Stomach smooth muscle (tissue), 2 donors: ENCODE results near the gene GPRIN2.
"Not testable (repeated sequence)": the region's sequence is repeated elsewhere in the genome, so short reads cannot be mapped to it uniquely, and the experiment has no call there.

ENCODE experiments used
- H3K27ac ChIP-seq: one replicate; pipeline ENCODE4 v1.7.0; 2013; ENCODE audit warnings: mild to moderate bottlenecking, low read length, inconsistent platforms
- H3K27me3 ChIP-seq, 2 donors: one replicate each; pipeline ENCODE4 v1.7.0; 2013; ENCODE audit warnings: low read length in 2 of 2; ENCODE audit not compliant: insufficient read depth in 2 of 2, control insufficient read depth in 1 of 2
- H3K36me3 ChIP-seq, 2 donors: one replicate each; pipeline ENCODE4 v1.7.0; 2013; ENCODE audit warnings: low read length in 2 of 2; ENCODE audit not compliant: control insufficient read depth in 2 of 2, insufficient read depth in 2 of 2
- H3K4me1 ChIP-seq: one replicate; pipeline ENCODE4 v1.7.0; 2013; ENCODE audit warnings: low read length; ENCODE audit not compliant: control insufficient read depth, insufficient read depth
- H3K4me3 ChIP-seq, 2 donors: one replicate each; pipeline ENCODE4 v1.7.0; 2013; ENCODE audit warnings: low read length in 2 of 2
- H3K9ac ChIP-seq, 2 donors: one replicate each; pipeline ENCODE4 v1.7.0; 2013; ENCODE audit warnings: low read length in 2 of 2, mild to moderate bottlenecking in 1 of 2
- H3K9me3 ChIP-seq, 2 donors: one replicate each; pipeline ENCODE4 v1.7.0; 2013; ENCODE audit warnings: low read length in 2 of 2; ENCODE audit not compliant: control insufficient read depth in 2 of 2
- donor health status: healthy.
- donor health status: Pancreatic carcinoma.

The GPRIN2 gene

DNA sequence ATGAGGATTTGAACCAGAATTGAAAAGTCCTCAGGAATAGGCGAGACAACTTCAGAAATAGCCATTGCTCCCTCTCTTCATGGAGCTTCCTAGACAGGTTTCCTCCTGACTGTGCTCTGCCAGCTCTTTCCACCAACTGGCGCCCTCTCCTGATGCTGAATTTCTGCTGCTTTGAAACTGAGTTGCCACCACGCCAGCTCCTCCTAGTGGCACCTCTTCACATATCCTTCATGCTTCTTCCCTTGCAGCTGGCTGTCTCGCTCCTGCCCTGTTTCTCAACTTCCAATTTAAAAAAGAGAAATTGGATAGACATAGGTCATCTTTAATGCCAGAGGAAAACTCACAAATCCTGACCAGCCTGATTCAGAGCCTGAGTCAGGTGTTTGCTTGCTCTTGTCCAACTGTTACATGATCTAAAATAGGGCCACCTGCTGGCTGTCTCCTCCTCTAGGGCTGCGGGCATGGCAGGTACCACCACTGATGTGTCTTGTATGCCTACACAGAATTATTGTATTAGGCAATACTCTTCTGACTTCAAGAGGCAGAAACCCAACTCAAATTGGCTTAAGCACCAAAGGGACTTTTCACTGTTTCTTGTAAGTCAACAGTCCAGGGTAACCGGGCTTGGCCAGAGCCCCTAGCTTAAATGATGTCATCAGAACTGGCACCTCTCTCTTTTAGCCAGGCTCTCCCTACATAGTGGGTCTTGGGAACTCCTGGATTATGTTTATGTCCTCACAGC, 9.3 kb upstream of the GPRIN2 start:
- not testable (repeated sequence) for H3K4me1 ChIP-seq, H3K27me3 ChIP-seq, H3K27ac ChIP-seq, H3K36me3 ChIP-seq, H3K4me3 ChIP-seq, H3K9me3 ChIP-seq, H3K9ac ChIP-seq

DNA sequence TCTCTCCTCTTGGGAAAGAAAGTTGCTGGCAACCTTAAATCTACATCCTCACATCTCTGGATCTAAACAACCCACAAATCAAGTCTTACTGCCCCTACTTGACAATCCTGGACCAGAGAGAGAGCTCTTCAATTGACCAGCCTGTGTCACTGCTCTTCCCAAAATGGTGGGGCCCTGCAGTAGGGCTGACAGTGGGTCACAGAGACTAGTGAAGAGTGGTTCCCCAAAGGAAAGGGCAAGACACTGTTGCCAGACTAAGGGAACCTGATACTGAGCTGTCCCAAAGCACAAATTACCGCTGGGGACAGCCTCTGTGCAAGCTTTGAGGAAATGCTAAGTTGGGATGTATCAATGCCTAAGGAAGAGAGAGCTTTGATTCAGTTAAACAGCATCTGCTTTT, 4.5 kb upstream of the GPRIN2 start:
- Histone ChIP-seq H3K9ac (no peak overlapping the region), H3K27ac (no peak overlapping the region), H3K27me3 (peaks cover 30 to 46% of the 10 kb centered on the region in 2 donors), H3K36me3 (no peaks in the 10 kb centered on the region), H3K9me3 (peaks cover 0 to 6% of the 10 kb centered on the region in 2 donors), H3K4me3 (no peak overlapping the region), H3K4me1 (peaks cover 13% of the 10 kb centered on the region)

DNA sequence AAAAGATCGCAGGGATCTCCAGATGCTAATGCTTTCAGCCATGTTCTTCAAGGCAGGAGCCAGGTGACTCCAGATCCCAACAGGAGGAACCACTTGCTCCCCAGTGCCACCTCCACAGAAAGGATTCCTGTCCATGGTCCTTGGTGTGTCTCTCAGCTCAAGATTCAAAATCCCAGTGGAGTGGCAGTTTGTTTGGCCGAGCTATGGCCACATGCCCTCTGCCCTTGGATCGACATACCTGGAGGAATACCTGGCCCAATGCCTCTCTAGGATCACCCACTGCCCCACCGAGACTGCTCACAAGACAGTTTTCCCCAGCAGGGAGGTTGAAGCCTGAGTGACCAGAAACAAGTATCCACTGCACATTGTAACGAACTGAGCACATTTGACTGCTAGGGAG, 3.9 kb upstream of the GPRIN2 start:
- Histone ChIP-seq H3K9ac (no peak overlapping the region), H3K27ac (no peak overlapping the region), H3K4me1 (peaks cover 19% of the 10 kb centered on the region), H3K4me3 (no peak overlapping the region), H3K27me3 (peaks cover 36 to 51% of the 10 kb centered on the region in 2 donors), H3K36me3 (no peaks in the 10 kb centered on the region), H3K9me3 (peaks cover 0 to 6% of the 10 kb centered on the region in 2 donors)

DNA sequence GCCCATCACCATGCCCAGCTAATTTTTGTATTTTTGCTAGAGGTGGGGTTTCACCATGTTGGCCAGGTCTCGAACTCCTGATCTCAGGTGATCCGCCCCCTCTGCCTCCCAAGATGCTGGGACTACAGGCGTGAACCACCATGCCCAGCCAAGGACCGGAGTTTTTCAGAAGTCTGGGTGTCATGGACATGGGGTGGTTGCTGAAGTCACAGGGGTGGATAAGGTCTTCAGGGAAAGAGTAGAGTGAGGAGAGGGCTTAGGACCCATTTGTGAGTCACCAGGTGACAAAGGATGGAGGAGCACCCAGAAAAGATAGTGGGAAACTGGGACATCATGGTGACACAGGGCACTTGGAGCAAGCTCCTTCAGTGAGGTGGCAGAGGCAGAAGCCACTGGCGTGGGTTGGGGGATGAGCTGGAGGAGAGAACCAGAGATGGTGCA, 2.8 kb upstream of the GPRIN2 start:
- Histone ChIP-seq H3K4me3 (no peak overlapping the region), H3K9me3 (peaks cover 0 to 6% of the 10 kb centered on the region in 2 donors), H3K4me1 (peaks cover 20% of the 10 kb centered on the region), H3K27ac (no peak overlapping the region), H3K9ac (peak overlapping the region in 1 of 2 donors; percentile 21), H3K27me3 (peaks cover 43 to 62% of the 10 kb centered on the region in 2 donors), H3K36me3 (no peaks in the 10 kb centered on the region)

DNA sequence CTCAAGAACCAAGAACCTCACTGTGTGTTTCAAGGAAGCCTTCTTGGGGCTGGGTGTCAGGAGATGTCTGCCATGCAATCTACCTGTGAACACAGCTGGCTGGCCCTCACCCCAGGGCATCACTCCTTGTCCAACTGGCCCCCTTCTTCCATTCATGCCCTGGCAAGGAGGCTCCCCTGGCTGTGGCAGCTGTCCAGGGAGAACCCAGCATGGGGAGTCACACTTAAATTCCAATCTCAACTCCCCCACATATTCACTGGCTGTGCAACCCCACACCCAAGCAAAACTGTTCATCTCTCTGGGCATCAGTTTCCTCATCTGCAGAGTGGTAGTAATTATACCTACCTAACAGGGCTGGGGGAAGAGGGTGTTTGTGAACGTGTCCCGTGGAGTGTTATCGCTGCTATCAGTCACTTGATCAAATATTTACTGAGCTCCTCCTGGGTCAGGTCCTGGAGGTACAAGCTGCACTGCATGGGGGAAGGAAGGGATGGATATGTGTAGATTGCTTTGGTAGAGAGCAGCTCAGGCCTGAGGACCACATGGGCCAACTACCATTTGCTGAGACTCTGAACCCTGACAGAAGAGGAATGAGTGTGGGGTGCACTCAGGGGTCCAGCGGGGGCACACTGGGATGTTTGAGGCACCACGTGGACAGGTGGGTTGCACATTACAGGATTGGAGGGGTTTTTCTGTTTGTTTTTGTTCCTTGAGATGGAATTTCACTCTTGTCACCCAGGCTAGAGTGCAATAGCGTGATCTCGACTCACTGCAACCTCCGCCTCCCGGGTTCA, 2.1 kb upstream of the GPRIN2 start:
- peaks cover 48 to 68% of the 10 kb centered on the region in 2 donors for H3K27me3 ChIP-seq
- H3K36me3 ChIP-seq = no peaks in the 10 kb centered on the region
- peak overlapping the region in 1 of 2 donors; percentile 13 for H3K9ac ChIP-seq
- H3K4me3 ChIP-seq = no peak overlapping the region
- H3K4me1 ChIP-seq = peaks cover 20% of the 10 kb centered on the region
- peaks cover 0 to 6% of the 10 kb centered on the region in 2 donors for H3K9me3 ChIP-seq
- H3K27ac ChIP-seq = no peak overlapping the region

DNA sequence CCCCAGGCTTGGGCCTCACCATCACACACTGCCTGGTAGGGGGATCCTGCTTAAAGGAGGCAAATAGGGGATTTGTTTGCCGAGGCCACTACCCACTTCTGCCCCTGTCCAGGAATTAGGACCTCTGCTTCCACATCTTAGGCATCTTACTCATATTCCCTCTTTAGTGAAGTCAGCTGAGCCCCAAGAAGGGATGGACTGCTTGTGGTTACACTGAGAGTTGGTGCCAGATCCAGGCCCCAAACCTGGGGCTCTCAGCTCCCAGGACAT, 1.6 kb upstream of the GPRIN2 start:
- no peak overlapping the region for H3K9ac ChIP-seq
- peak overlapping the region in 1 of 2 donors; percentile 22 for H3K4me3 ChIP-seq
- H3K27ac ChIP-seq = no peak overlapping the region
- H3K9me3 ChIP-seq = peaks cover 0 to 6% of the 10 kb centered on the region in 2 donors
- peaks cover 20% of the 10 kb centered on the region for H3K4me1 ChIP-seq
- peaks cover 48 to 73% of the 10 kb centered on the region in 2 donors for H3K27me3 ChIP-seq
- H3K36me3 ChIP-seq = no peaks in the 10 kb centered on the region

DNA sequence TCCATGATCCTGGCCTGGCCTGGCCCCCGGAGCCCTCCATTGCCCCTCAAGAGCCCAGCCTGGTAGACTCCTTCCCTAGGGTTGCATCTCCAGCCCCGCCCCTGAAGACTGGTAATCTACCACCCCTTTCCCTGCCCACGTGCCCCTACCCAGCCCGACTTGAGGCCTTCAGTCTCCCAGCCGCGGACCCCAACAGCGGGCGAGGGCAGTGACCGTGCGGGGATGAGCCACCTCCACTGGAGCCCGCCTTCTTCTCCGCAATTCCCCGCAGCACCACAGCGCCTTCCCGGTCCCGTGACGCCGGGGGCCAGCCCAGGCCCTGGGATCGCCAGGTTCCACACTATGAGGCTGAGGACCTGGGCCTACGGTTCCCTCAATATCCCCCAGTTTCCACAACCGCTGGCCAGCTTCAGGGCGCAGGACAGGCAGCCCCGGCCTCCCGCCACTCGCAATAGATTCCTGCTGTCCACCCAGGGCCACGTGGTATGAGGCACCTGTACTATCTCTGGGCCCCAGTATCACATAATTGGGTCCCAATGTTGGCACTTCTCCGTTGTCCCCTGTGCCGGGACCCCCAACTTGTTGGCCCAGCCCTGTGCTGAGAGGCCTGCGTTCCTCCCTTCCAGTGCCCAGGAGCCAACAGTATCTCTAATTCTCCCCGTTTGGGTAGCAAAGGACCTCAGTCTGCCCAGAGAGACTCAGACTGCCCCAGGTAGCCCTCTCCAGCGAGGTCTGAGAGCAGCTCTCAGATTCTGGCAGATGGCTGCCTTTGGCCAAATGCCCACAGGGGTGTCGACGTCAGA, 1.1 kb upstream of the GPRIN2 start:
- H3K27ac ChIP-seq = no peak overlapping the region
- peaks cover 0 to 2% of the 10 kb centered on the region in 2 donors for H3K36me3 ChIP-seq
- peak overlapping the region in 1 of 2 donors; percentile 22 for H3K4me3 ChIP-seq
- peaks cover 0 to 6% of the 10 kb centered on the region in 2 donors for H3K9me3 ChIP-seq
- peaks cover 20% of the 10 kb centered on the region for H3K4me1 ChIP-seq
- H3K9ac ChIP-seq = no peak overlapping the region
- peaks cover 50 to 77% of the 10 kb centered on the region in 2 donors for H3K27me3 ChIP-seq

DNA sequence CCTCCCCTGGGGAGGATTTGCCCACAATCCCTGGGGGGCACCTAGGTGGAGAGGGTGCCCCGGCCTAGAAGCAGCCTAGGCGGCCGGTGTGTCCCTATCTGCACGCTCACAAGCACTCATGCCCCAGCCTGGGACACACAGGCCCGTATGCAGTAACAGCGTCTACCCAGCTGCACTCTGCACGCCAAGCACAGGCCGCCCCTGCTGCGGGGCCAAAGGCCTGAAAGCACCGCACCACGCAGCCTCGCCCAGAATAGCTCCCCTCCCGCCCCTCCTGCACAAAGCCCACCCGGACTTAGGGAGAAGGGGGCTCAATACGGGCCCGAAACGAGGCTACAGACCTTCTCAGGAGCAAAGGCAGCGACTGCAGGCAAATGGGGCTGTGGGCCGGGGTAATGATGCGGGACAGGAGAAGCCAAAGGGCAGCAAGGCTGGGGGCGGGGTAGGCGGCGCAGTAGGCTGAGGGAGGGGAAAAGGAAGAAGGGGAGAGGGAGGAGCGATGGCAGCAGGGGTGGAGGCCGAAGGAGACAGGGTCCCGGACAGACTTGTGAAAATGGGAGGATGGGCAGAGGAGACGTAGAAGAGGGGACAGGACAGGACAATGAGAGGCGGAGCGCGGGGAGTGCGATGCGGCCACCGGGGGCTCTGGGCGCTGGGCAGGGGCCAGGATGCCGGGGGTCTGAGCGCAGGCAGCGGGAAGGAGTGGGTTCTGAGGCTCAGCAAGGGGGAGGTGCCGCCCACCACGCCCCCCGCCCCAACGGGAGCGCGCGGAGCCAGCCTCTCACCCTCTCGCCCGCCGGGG, 544 bp downstream of the GPRIN2 start:
- Histone ChIP-seq H3K4me1 (peaks cover 22% of the 10 kb centered on the region), H3K27ac (no peak overlapping the region), H3K9ac (no peak overlapping the region), H3K27me3 (peaks cover 55 to 90% of the 10 kb centered on the region in 2 donors), H3K4me3 (peak overlapping the region in 1 of 2 donors; percentile 76), H3K36me3 (peaks cover 0 to 2% of the 10 kb centered on the region in 2 donors), H3K9me3 (peaks cover 0 to 4% of the 10 kb centered on the region in 2 donors)

DNA sequence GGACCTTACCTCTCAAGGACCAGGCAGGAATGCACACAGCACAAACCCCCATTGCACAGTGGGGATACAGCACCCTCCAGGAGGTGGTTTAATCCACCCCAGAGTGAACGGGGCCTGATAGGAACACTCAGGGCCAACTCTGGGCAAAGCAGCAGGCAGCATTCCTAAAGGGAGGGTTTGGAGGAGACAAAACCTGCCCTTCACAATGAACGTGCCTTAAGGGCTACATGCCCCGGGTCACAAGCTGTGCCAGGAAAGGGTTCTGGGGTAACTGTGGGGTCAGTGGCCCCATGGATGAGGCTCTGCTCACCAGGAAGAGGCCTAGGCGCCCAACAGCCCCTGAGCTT, 1.1 kb downstream of the GPRIN2 start:
- H3K4me3 ChIP-seq = peak overlapping the region in 1 of 2 donors; percentile 76
- no peak overlapping the region for H3K27ac ChIP-seq
- peaks cover 0 to 2% of the 10 kb centered on the region in 2 donors for H3K36me3 ChIP-seq
- H3K9me3 ChIP-seq = no peaks in the 10 kb centered on the region
- peaks cover 55 to 88% of the 10 kb centered on the region in 2 donors for H3K27me3 ChIP-seq
- H3K4me1 ChIP-seq = peaks cover 22% of the 10 kb centered on the region
- H3K9ac ChIP-seq = peak overlapping the region in 1 of 2 donors; percentile 5
